ENCODE measurements around the gene PVALEF.
"Not testable (repeated sequence)": the region's sequence is repeated elsewhere in the genome, so short reads cannot be mapped to it uniquely, and the experiment has no call there.

The PVALEF gene

DNA sequence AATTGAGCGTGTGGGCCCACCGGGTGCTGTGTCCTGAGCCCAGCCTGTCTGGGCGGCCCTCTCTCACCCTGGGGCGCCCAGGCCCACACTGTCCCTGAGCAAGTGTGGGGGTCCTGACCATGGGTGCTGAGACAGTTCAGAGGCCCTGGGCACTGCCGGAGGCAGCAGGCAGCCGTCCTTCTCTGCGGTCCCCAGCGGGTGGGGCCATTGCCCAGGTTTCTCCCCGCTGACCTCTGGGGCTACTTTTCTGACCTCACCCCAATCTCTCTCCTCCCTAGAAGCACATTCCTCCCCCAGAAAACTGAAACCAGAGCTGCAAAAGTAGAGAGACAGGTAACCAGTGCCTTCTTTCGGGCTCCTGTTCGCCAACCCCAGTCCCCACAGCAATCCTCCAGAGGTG lies 36.0 kb upstream of the PVALEF start:
- DNase-seq: no peak

DNA sequence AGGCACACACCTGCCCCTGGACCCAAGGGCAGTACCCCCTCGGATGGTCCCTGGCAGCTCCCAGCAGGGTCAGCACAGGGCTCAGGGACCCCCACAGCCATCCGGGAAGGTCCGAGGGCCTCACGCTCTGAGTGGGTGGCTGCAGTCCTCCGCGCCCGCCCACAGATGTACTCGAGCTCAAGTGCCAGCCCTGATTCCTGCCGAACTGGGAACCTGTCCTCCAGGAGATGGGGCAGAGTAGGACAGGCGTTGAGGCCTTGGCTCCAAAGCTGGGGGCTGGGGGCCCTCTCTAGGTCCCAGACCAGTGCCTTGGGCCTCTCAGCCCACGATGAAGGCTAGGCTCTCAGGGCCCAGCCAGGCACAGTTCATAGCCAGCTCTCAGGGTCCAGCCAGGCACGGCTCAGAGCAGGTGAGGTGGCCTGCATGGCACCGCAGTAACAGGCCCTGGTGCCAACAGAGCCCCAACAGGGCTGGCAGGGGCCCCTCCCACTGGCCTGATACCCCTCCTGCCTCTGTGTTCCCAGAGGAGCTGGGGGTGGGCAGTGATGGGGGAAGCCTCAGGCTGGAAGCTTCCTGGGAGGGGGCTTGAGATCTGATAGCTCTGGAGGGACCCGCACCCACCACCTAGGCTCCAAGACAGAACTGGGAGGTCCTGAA lies 35.5 kb upstream of the PVALEF start:
- DNase-seq: no peak

DNA sequence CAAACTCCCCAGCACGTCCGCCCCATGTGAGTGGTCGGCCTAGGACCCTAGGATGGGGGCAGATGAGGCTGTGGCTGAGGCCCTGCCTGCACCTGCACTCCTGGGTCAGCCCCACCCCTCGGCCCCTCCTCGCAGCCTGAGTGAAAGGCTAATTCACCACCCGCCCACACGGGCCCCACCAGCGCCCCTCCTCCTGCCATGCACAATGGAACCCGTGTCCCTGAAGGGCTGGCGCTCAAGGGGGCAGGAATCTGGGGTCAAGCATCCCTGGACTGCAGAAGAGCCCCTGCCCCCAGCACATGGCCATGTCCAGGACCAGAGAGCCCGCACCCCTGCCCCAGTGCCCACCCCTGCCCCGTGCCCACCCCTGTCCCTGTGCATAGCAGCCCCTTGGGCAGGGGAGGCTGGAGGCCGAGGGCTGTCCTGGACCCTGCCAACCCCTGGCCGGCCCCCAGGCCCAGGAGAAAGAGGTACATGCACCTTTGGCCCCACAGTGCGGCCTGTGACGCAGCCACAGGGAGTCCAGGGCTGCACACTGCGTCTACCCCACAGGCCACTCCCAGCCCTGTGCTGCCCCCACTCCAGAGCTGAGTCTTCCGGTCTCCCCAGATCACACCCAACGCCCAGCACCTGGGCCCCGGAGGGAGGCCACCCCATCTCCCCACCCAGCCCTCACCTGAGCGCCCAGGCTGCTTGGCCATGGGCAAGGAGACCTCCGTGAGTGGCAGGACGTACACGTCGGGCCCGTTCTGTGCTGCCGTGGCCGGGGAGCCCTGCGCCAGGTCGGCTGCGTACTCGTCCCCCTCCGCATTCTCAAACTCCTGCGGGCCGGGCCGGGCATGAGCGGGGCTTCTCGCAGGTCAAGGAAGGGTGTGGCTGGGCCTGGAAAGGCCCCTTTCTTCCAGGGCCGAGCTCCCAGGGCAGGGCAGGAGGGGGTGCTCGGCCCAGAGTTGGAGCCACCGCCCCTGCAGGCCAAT lies 34.6 kb upstream of the PVALEF start:
- DNase-seq: no peak

DNA sequence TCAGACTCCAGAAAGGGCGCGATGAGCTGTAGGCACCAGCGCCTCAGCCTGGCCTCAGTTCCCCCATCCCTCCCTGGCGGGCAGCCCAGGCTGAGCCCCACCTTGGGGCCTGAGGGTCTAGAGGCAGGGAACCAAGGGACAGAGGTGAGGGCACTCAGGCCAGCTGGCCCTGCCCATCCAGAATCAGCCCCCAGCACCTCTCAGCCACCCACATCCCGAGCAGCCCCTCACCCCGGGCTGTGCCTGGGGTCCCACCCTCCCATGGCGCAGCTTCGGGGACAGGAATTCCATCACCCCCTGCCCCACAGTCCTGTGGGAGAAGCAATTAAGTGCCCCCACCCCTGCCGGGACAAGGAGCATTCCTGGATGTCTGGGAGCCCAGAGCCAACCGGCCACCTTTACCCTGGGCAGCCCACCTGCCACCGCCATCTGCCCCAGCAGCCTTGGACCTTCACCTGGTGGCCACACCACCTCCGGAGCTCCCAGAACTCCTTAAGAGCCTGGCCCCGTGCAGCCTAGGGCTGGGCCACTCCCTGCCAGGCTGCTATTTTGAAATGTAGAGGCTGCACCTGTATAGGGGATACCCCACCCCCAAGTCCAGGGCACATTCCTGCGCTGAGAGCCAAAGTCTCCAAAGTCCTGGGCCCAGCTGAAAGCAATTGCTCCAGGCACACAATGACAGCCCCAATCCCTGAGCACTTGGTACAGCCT lies 33.7 kb upstream of the PVALEF start:
- no peak for DNase-seq

DNA sequence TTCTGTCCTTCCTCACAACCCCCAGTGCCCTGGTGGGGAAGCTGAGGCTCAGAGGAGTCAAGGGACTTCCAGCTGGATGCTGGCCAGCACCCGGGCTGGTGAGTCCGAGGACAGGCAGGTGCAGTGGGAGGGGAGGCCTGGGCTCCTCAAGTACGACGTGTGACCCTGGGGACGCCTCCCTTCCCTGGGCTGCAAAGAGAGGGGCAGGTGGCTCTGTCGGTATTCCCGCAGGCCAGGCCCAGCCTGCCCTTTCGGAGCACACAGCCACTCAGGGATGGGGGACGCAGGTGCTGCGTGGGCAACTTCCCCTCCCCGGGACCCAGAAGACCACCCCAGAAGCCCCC lies 33.1 kb upstream of the PVALEF start:
- no peak for DNase-seq

DNA sequence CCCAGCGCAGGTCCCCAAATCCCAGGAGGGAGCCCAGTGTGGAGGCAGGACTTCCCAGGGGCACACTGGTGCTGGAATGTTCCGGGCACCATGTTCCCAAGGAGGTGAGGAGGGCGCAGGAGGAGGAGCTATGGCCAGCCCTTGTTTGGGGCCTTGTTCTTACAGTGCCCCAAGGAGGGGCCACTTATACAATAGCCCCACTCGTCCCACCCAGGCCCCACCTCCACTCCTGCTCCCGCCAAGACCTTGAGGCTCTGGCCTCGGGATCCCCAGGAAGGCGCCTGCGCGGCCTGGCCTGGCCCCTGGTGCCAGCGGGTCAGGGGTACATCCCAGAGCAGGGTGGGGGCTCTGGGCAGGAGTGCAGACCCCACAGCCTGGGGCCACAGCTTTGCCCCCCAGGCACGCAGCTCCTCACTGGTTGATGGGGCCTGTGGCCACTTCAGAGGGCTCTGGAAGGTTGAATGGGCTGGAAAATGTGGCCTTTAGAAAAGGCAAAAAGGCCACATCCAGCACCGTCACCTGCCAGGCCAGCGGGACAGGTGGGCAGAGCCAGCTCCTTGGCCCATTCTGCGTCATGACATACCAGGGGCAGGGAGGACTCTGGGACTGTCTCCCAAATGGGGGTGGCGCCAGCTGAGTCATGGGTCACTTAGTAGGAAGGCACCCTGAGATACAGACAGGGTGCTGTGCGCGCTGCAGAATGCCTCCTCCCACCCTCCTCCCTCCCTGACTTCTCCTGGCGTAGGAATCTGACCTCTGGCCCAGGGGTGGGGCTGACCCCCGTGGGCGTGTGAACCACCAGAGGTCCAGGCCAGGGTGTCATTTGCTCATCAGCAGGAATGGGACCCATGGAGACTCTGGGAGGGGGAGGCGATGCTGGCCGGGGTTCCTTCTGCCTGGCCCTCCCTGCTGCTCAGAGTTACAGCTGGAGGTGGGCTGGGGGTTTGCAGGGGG lies 32.3 kb upstream of the PVALEF start:
- DNase-seq: peak; percentile 19 to 64

DNA sequence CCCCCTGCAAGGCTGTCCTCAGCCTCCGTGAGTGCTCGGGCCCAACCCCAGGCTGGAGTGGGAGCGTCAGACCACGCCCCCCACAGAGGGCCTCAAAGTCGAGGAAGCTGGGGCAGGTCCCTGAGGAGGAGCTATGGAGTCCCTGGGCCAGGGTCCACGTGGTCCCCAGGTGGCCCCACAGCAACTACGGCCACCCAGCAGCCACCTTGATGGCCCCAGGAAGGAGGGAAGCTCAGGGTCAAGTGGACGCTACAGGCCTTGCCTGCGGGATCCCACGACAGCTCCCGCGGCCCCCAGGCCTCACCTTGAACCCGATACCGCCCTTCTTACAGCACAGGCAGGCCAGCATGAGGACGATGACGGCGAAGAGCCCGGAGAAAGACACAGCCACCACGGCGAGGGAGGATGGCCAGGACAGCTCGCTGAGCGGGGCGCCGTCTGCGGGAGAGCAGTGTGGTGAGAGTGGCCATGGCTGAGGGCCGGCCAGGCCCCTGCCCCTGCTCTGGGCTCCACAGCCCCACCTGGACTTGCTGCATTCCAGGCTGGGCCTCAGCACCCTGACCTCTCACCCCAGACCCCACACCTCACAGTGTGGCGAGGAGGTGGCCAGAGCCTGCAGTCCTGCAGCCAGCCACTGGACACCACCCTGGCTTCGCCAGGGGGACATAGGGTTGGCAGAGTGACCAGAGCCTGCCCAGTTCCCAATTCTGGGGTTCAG lies 31.1 kb upstream of the PVALEF start:
- DNase-seq: no peak

DNA sequence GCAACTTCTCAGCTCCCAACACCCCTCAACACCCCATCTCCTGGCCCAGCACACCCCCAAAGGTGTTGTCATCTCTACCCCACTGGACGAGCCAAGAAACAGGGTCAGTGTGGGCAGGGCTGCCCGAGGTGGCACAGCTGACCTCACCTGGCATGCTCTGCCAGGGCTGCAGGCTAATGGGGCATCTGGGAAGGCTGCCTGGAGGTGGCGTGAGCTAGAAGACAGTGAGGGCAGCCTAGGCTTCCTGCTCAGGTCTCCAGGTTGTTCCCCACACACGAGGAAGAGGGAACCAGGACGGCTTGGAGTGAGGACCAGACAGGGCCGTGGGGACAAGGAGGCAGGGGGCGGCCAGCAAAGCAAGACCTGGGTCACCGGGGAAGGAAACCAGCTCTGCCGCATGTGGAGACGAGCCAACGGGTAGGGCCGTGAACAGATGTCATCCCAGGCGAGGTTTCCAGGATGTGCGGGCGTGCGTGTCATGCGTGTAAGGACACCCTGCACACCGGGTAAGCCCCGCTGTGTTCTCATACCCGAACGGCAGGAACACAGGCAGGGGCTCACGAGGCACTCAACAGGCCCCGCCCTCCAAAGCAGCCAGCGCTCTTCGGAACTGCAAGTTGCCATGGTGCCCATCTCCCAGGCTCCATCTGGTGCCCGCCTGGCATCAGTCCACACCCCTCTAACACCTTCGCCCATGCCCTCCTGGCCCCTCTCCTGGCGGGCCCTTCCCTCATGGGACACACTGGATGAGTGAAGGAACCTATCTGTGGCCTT lies 29.6 kb upstream of the PVALEF start:
- DNase-seq: no peak

DNA sequence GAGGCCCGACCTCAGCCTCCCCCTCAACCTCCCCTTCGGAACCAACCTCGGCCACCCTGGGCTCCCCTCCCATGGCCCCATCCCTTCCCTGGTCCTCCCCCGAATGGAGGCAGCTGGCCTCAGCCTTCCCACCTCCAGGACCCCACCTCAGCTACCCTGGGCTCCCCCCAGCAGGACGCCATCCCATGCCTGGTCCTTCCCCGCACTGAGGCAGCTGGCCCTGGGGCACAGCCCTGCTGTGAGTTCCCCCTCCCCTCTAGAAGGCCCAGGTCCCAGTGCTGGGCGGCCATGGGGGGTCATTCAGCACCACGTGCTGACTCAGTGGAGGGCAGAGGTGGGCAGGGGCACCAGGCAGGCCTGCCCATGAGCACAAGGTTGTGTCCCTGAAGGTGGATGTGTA lies 28.9 kb upstream of the PVALEF start:
- DNase-seq: no peak

DNA sequence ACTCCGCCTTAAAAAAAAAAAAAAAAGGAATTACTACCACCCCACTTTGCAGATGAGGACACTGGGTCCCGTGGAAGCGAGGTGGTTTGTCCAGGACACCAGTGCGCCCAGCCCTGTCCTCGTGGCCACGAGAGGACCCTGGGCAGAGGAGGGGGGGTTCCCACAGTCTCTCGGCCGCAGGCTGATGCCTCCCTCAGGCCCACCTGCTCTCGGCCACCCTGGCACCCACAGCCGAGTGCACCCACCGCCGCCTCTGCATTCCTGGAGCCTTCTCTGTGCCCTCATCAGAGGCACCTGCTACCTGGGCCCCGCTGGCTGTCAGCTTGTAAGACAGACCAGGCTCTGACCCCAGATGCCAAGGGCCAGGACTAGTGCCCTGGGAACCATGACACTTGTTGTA lies 28.1 kb upstream of the PVALEF start:
- DNase-seq: no peak

DNA sequence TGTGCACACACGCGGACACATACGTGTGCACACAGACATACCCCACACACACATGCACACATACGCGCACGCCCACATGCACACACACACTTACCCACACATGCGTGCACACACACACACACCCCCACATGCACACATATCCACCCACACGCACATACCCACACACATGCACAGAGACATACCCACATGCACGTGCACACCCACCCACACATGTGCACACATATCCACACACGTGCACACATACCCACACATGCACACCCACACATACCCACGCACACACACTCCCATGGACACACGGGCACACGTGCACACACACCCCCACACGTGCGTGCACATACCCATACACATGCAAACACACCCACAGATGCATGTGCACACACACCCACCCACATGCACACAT lies 27.2 kb upstream of the PVALEF start:
- DNase-seq: no peak

DNA sequence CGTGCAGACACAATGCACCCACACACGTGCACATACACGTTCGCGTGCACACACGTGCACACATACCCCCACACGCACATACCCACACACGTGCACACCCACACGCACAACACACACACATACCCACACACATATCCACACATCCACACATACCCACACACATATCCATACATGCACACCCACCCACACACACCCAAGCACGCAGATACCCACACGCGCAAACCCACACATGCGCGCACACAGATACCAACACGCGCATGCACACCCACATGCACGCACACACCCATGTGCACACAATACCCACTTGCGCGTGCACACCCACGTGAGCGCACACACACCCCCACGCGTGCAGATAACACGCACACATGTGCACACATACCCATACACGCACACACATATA lies 26.8 kb upstream of the PVALEF start:
- DNase-seq: no peak

DNA sequence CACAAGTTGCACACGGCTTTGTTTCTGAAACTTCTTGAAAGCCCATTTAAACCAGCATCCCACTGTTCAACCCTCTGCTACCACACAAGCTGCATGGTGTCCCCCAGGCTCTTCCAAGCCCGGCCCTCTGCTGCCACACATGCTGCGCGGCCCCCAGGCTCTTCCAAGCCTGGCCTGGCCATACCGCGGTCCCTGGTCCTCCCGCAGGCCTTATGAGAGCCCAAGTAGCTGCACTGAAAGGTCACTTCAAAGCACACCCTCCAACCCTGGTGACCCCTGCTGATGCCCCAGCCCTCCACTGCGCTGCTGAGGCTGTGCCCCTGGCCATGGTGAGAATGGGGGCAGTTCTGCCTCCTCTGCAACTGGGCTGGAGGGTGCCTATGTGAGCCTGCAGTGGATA lies 25.9 kb upstream of the PVALEF start:
- DNase-seq: no peak

DNA sequence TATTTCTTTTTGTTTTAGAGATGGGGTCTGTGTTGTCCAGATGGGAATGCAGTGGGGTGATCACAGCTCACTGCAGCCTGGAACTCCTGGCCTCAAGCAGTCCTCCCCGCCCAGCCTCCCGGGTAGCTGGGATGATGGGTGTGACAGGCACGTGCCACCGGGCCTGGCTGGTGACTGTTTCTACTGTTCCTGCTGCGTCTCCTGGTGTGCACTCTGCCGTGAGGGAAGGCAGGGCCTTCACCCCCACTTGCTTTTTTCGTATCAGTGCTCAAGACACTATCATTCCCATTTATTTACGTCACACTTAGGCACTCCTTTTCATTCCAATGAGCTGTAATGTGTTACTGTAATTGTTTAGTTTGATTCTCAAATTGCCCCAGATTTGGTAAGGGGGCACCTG lies 25.3 kb upstream of the PVALEF start:
- DNase-seq: no peak

DNA sequence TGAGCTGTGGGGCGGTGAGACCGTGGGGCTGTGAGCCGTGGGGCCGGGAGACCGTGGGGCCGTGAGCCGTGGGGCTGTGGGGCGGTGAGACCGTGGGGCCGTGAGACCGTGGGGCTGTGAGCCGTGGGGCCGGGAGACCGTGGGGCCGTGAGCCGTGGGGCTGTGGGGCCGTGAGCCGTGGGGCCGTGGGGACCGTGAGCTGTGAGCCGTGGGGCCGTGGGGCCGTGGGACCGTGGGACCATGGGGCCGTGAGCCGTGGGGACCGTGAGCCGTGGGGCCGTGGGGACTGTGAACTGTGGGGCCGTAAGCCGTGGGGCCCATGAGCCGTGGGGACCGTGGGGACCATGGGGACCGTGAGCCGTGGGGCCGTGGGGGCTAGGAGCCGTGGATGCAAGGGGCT lies 24.6 kb upstream of the PVALEF start:
- no peak for DNase-seq

DNA sequence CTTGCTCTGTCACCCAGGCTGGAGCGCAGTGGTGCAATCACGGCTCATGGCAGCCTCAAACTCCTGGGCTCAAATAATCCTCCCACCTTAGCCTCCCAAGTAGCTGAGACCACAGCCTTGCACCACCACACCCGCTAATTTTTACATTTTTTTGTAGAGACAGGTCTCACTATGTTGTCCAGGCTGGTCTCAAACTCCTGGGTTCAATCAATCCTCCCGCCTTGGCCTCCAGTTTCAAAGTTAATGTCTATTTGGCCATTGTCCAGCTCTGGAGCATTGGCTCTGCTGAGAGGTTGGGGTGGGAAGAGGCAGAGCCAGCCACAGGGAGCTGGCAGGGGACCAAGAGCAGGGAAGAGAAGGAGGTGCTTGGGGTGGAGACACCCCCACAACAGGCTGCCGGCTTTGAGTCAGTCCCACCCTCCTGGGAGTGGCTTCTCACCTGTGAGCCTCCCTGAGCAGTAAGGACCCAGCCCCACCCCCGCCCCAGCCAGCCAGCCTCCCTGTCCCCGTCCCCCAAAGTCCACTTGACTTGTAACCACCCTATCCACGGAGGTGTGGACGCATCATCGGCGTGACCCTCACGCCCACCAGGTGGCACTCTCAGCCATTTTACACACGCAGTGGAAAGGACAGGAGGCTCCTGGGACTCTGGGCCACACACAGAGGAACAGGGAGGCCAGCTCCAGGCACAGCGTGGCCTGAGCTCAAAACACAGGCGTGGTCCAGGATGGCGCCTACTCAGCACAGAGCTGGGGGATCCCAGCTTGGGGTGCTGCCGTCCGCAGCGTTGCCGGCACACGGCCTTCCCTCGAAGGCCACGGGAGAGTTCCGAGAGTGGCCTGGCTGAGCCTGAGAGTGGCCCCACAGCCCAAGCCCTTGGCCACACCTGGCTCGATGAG lies 22.8 kb upstream of the PVALEF start:
- DNase-seq: peak; percentile 73 to 92

DNA sequence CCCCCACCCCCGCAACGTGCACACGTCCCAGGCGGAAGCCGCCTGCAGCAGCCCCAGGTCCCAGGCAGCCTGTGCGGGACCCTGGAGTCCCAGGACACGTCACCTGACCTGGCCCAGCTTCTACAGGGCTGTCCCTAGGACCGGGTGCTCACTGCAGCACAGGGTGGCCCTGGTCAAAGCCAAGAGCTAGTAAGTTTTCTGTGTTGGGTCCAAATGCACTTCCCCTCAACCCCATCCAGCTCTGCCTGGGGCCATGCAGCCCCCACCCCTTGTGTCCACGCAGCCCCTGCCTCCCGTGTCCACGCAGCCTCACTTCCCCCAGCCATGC lies 22.1 kb upstream of the PVALEF start:
- DNase-seq: no peak

DNA sequence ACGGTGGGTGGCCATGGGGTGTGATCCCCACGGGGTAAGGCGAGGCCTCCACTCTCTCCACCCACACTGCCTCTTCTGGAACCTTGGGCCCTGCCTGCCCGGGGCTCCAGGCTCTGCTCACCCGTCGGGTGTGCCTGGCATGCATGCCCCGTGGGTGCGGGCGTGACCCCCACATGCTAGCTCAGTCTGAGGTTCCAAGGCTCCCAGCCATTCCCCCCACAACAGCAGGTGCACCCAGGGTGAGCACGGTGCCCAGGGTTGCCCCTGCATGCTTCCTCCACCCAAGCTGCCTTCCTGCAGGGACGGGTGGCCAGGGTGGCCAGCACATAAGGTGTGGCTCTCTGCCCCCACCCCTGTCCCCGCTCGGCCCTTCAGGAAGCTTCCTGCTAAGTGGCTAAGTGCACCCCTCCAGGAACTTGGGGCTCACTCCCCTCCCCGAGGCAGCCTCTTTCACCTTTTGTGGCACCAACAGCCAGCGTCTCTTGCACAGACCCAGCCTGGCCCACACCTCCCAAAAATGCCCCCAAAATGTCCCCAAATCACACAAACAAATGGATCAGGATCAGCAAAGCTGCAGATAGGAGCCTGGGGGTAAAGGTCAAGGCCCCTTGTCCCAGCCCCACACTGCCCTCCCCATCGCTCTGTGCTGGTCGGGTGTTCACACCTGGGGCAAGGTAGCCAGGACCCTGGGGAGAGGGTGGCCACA lies 21.4 kb upstream of the PVALEF start:
- no peak for DNase-seq

DNA sequence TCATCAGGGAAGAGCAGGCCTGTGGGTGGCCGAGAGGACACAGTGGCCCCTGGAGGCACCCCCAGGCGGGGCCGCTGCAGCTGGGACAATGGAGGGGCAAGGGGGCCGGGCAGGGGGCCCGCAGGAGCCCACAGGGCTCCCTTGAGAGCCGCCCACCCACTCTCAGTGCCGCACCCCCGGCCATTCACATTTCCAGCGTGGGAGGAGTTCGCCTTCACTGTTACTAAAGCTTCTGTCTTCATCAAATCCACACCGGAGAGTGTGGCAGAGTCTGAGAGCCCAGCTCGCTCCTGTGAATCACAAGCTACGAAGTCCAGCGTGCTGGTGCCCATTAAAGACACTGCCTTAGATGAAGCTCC lies 20.9 kb upstream of the PVALEF start:
- DNase-seq: no peak

DNA sequence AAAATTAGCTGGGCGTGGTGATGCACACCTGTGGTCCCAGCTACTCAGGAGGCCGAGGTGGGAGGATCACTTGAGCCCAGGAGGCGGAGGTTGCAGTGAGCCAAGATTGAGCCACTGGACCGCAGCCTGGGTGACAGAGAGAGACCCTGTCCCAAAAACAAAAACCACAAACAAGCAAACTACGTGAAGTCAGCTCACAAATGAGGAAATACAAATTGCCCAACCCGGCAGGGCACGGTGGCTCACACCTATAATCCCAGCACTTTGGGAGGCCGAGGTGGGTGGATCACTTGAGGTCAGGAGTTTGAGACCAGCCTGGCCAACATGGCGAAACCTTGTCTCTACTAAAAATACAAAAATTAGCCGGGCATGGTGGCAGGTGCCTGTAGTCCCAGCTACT lies 19.1 kb upstream of the PVALEF start:
- DNase-seq: not testable (repeated sequence)

All from inflammatory macrophage treated with lipopolysaccharide for 1 hour (primary cell).